HepG2 (cell line): ENCODE measurements around the gene CD68. TPM values are rescaled to one million over a fixed set of nuclear protein-coding genes. Genes with fewer than 3 reads are reported as not detected.
A peak's percentile ranks its signal among the peaks of the same experiment; 100 is the strongest.

Source experiments
- AKNA ChIP-seq: sonication (generic); formaldehyde crosslinking; IDR thresholded peaks from 2 replicates; pipeline ENCODE4 v1.4.0; 2020; ENCODE audit warnings: missing genetic modification reagents, borderline replicate concordance
- FOXC1 ChIP-seq: sonication (generic); formaldehyde crosslinking; IDR thresholded peaks from 2 replicates; pipeline ENCODE4 v1.8.0; 2022; ENCODE audit warnings: mild to moderate bottlenecking, missing genetic modification reagents, borderline replicate concordance
- GATAD1 ChIP-seq: IDR thresholded peaks from 2 replicates; pipeline ENCODE4 v1.6.1; 2016; ENCODE audit warnings: missing genetic modification reagents, missing compliant biosample characterization
- HMGXB4 ChIP-seq, 2 experiments: sonication (generic) in 1 of 2; formaldehyde crosslinking in 1 of 2; IDR thresholded peaks; 2 replicates each; pipeline versions ENCODE4 v1.4.0 to v1.6.1; 2018 to 2020; ENCODE audit warnings: missing genetic modification reagents in 2 of 2, borderline replicate concordance in 1 of 2, low read depth in 1 of 2, mild to moderate bottlenecking in 1 of 2, missing biosample characterization in 1 of 2
- JDP2 ChIP-seq: sonication (generic); formaldehyde crosslinking; IDR thresholded peaks from 2 replicates; pipeline ENCODE4 v1.8.1; 2022; ENCODE audit warnings: missing genetic modification reagents, borderline replicate concordance
- MTA3 ChIP-seq: sonication (generic); formaldehyde crosslinking; IDR thresholded peaks from 2 replicates; pipeline ENCODE4 v1.4.0; 2020; ENCODE audit warnings: missing genetic modification reagents
- MTF2 ChIP-seq: sonication (generic); formaldehyde crosslinking; IDR thresholded peaks from 2 replicates; pipeline ENCODE4 v1.5.0; 2020; ENCODE audit warnings: missing genetic modification reagents, borderline replicate concordance
- NCOA5 ChIP-seq: sonication (generic); formaldehyde crosslinking; IDR thresholded peaks from 2 replicates; pipeline ENCODE4 v1.4.0; 2020; ENCODE audit warnings: missing genetic modification reagents
- NFYB ChIP-seq: sonication (generic); formaldehyde crosslinking; IDR thresholded peaks from 2 replicates; pipeline ENCODE4 v1.4.0; 2020; ENCODE audit warnings: missing genetic modification reagents
- NRL ChIP-seq: sonication (generic); formaldehyde crosslinking; IDR thresholded peaks from 2 replicates; pipeline ENCODE4 v1.5.0; 2020; ENCODE audit warnings: missing genetic modification reagents, mild to moderate bottlenecking, moderate library complexity, borderline replicate concordance
- PATZ1 ChIP-seq: sonication (generic); formaldehyde crosslinking; IDR thresholded peaks from 2 replicates; pipeline ENCODE4 v1.4.0; 2020; ENCODE audit warnings: missing genetic modification reagents
- PTBP1 ChIP-seq: fragments of 200-400 bp; formaldehyde crosslinking; IDR thresholded peaks from 2 replicates; pipeline ENCODE4 v1.6.1; 2018; ENCODE audit warnings: low read length, low read depth; ENCODE audit not compliant: poor library complexity, severe bottlenecking
- TMF1 ChIP-seq: sonication (generic); formaldehyde crosslinking; IDR thresholded peaks from 2 replicates; pipeline ENCODE4 v1.8.1; 2022; ENCODE audit warnings: low read depth, missing genetic modification reagents
- ZNF101 ChIP-seq: sonication (generic); formaldehyde crosslinking; IDR thresholded peaks from 2 replicates; pipeline ENCODE4 v1.4.0; 2020; ENCODE audit warnings: mild to moderate bottlenecking, low read depth, missing genetic modification reagents, borderline replicate concordance
- ZNF350 ChIP-seq: sonication (generic); formaldehyde crosslinking; IDR thresholded peaks from 2 replicates; pipeline ENCODE4 v1.4.0; 2020; ENCODE audit warnings: mild to moderate bottlenecking, low read depth, missing genetic modification reagents, borderline replicate concordance
- ZNF7 ChIP-seq: IDR thresholded peaks from 2 replicates; pipeline ENCODE4 v1.6.1; 2016; ENCODE audit warnings: missing biosample characterization, missing genetic modification reagents
- polyA plus RNA-seq, 8 experiments: library from polyadenylated mRNA; depleted of rRNA in 3 of 8; stranded (reverse) in 7 of 8; unstranded in 1 of 8; fragments of >200 nt; fragmentation: Illumina TruSeq in 4 of 8; extraction: Trizol in 4 of 8; gene quantifications; 2 replicates each; pipeline versions ENCODE4 v1.2.1 to v1.2.3, GENCODE V29; 2011 to 2016; ENCODE audit warnings: low read depth in 4 of 8, missing spikeins in 1 of 8, mixed read lengths in 1 of 8; ENCODE audit not compliant: insufficient read depth in 1 of 8
- total RNA-seq, 5 experiments: library from RNA; depleted of rRNA; stranded (reverse); fragments of >200 nt; fragmentation: Illumina TruSeq; extraction: Trizol; gene quantifications; 2 replicates each; pipeline ENCODE4 v1.2.3, GENCODE V29; 2016; ENCODE audit warnings: low read depth in 1 of 5
- TF ChIP-seq, protein P1 (sequence below): sonication (generic); formaldehyde crosslinking; IDR thresholded peaks from 2 replicates; pipeline ENCODE4 v1.5.0; 2020; ENCODE audit warnings: mild to moderate bottlenecking, missing genetic modification reagents, moderate library complexity
- TF ChIP-seq, protein P2 (sequence below): sonication (generic); formaldehyde crosslinking; IDR thresholded peaks from 2 replicates; pipeline ENCODE4 v1.5.1; 2020; ENCODE audit warnings: missing genetic modification reagents, mild to moderate bottlenecking, borderline replicate concordance

The CD68 gene
- total and polyA plus RNA-seq, 2 of the 13 experiments (the other 11 are each of a cell fraction or from before 2014, with no cell fraction given), result 10.3 to 104 TPM

DNA sequence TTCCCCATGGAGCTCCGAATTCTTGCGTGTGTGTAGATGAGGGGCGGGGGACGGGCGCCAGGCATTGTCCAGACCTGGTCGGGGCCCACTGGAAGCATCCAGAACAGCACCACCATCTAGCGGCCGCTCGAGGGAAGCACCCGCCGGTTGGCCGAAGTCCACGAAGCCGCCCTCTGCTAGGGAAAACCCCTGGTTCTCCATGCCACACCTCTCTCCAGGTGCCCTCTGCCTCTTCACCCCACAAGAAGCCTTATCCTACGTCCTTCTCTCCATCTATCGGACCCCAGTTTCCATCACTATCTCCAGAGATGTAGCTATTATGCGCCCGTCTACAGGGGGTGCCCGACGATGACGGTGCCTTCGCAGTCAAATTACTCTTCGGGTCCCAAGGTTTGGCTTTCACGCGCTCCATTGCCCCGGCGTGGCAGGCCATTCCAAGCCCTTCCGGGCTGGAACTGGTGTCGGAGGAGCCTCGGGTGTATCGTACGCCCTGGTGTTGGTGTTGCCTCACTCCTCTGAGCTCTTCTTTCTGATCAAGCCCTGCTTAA is 18.3 kb upstream of the CD68 start (continued):
- no peak for TF ChIP-seq ZNF101 (CRISPR knock-in tag)
- peak in 1 of 2 experiments; percentile 70; a peak in 2 of 4 replicates for TF ChIP-seq HMGXB4 (CRISPR knock-in tag; IDR thresholded peaks at IDR 0.05; ENCODE audit: borderline replicate concordance in 1 of 2, low read depth in 1 of 2)
- TF ChIP-seq JDP2 (CRISPR knock-in tag), result no peak
- TF ChIP-seq TMF1 (CRISPR knock-in tag), result no peak
- TF ChIP-seq GATAD1 (CRISPR knock-in tag), result peak; percentile 79
- TF ChIP-seq PATZ1 (CRISPR knock-in tag), result no peak
- no peak for TF ChIP-seq PTBP1
- peak; percentile 63; the same call in 1 of the 2 replicates for TF ChIP-seq ZNF350
- TF ChIP-seq, protein P1, sequence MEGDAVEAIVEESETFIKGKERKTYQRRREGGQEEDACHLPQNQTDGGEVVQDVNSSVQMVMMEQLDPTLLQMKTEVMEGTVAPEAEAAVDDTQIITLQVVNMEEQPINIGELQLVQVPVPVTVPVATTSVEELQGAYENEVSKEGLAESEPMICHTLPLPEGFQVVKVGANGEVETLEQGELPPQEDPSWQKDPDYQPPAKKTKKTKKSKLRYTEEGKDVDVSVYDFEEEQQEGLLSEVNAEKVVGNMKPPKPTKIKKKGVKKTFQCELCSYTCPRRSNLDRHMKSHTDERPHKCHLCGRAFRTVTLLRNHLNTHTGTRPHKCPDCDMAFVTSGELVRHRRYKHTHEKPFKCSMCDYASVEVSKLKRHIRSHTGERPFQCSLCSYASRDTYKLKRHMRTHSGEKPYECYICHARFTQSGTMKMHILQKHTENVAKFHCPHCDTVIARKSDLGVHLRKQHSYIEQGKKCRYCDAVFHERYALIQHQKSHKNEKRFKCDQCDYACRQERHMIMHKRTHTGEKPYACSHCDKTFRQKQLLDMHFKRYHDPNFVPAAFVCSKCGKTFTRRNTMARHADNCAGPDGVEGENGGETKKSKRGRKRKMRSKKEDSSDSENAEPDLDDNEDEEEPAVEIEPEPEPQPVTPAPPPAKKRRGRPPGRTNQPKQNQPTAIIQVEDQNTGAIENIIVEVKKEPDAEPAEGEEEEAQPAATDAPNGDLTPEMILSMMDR (CRISPR knock-in tag), result peak; percentile 96
- TF ChIP-seq, protein P2, sequence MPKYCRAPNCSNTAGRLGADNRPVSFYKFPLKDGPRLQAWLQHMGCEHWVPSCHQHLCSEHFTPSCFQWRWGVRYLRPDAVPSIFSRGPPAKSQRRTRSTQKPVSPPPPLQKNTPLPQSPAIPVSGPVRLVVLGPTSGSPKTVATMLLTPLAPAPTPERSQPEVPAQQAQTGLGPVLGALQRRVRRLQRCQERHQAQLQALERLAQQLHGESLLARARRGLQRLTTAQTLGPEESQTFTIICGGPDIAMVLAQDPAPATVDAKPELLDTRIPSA (CRISPR knock-in tag), result no peak
- TF ChIP-seq AKNA, result no peak
- TF ChIP-seq MTF2 (CRISPR knock-in tag), result peak; percentile 22; the same call in 1 of the 2 replicates
- no peak for TF ChIP-seq NCOA5 (CRISPR knock-in tag)
- TF ChIP-seq FOXC1 (CRISPR knock-in tag), result peak; percentile 82
- peak; percentile 77; the same call in 1 of the 2 replicates for TF ChIP-seq NRL
- no peak for TF ChIP-seq NFYB (CRISPR knock-in tag)
- no peak for TF ChIP-seq ZNF7 (CRISPR knock-in tag)
- TF ChIP-seq MTA3, result no peak
